Activated T-helper 1 cell treated with anti-CD3 and anti-CD28 coated beads, Interleukin-12 subunit alpha, Interleukin-12 subunit beta, Interleukin-2, Interleukin-4 antibody, amounts not matched to agents 30 ng/mL and 10 ng/mL and 1 ng/mL, durations not matched to agents 14 hours and 24 hours and 36 hours (primary cell): Measurements from ENCODE around the gene COL5A2. TPM values are rescaled to one million over a fixed set of nuclear protein-coding genes. Genes with fewer than 3 reads are reported as not detected.

Source experiments
- DNase-seq: peaks from one replicate; pipeline ENCODE4 v3.0.0; 2021; ENCODE audit warnings: low spot score
- H3K27ac Mint-ChIP-seq: one replicate; pipeline ENCODE4 v1.8.0; 2021; ENCODE audit warnings: mild to moderate bottlenecking, mixed read lengths
- H3K27me3 Mint-ChIP-seq: one replicate; pipeline ENCODE4 v1.8.0; 2022; ENCODE audit warnings: mild to moderate bottlenecking, moderate library complexity, mixed read lengths; ENCODE audit not compliant: insufficient read depth
- H3K36me3 Mint-ChIP-seq: one replicate; pipeline ENCODE4 v1.8.0; 2021; ENCODE audit warnings: low read depth, mixed read lengths
- H3K4me1 Mint-ChIP-seq: one replicate; pipeline ENCODE4 v1.8.0; 2021; ENCODE audit warnings: low read depth, mixed read lengths
- H3K4me3 Mint-ChIP-seq: one replicate; pipeline ENCODE4 v1.8.0; 2021; ENCODE audit warnings: mild to moderate bottlenecking, moderate library complexity, mixed read lengths
- H3K9me3 Mint-ChIP-seq: one replicate; pipeline ENCODE4 v1.8.0; 2021; ENCODE audit warnings: mixed read lengths
- intact Hi-C: fragments of 100-400 bp; cut with micrococcal nuclease; formaldehyde crosslinking; loops from one replicate; pipeline ENCODE4 v1.15.1; 2024
- total RNA-seq: library from RNA; stranded (reverse); gene quantifications from 2 replicates; pipeline ENCODE4 v1.2.3, GENCODE V29; 2022

Gene COL5A2
- total RNA-seq, 1 donor from 2014 or later: 0.08 TPM

- intact Hi-C loops: no loop called here
- Mint-ChIP-seq H3K4me3 (no peak overlapping the region), H3K27ac (no peak overlapping the region), H3K36me3 (no peaks in the 10 kb centered on the region), H3K4me1 (no peaks in the 10 kb centered on the region), H3K27me3 (no peaks in the 10 kb centered on the region), H3K9me3 (no peaks in the 10 kb centered on the region)
- DNase-seq: no peak
These were observed 169.0 kb downstream of the COL5A2 start for GRCh38 chr2:189010536-189010935.

GRCh38 chr2:189008555-189009262 is 170.9 kb downstream of the COL5A2 start:
- Mint-ChIP-seq H3K4me1 (no peaks in the 10 kb centered on the region), H3K27me3 (no peaks in the 10 kb centered on the region)

GRCh38 chr2:189002079-189002478 is 177.5 kb downstream of the COL5A2 start:
- Mint-ChIP-seq H3K27me3 (no peaks in the 10 kb centered on the region), H3K4me3 (no peak overlapping the region), H3K27ac (no peak overlapping the region), H3K9me3 (no peaks in the 10 kb centered on the region), H3K4me1 (no peaks in the 10 kb centered on the region), H3K36me3 (no peaks in the 10 kb centered on the region)
- DNase-seq: no peak
- intact Hi-C loops: no loop called here

More at GRCh38 chr2:189008555-189009262, 170.9 kb downstream of the COL5A2 start:
- DNase-seq: no peak
- Mint-ChIP-seq H3K36me3 (no peaks in the 10 kb centered on the region), H3K9me3 (no peaks in the 10 kb centered on the region), H3K4me3 (no peak overlapping the region), H3K27ac (no peak overlapping the region)
- intact Hi-C loops: no loop called here

GRCh38 chr2:189000221-189000620 is 179.3 kb downstream of the COL5A2 start:
- Mint-ChIP-seq H3K4me1 (no peaks in the 10 kb centered on the region), H3K36me3 (no peaks in the 10 kb centered on the region), H3K9me3 (no peaks in the 10 kb centered on the region), H3K27me3 (no peaks in the 10 kb centered on the region), H3K4me3 (no peak overlapping the region), H3K27ac (no peak overlapping the region)
- intact Hi-C loops: no loop called here
- DNase-seq: no peak

GRCh38 chr2:188997263-188997662 is 182.3 kb downstream of the COL5A2 start:
- Mint-ChIP-seq H3K9me3 (no peaks in the 10 kb centered on the region), H3K4me3 (no peak overlapping the region), H3K4me1 (no peaks in the 10 kb centered on the region), H3K36me3 (no peaks in the 10 kb centered on the region), H3K27me3 (no peaks in the 10 kb centered on the region), H3K27ac (no peak overlapping the region)
- intact Hi-C loops: no loop called here
- no peak for DNase-seq

GRCh38 chr2:188993247-188993646 is 186.3 kb downstream of the COL5A2 start:
- intact Hi-C loops: no loop called here
- Mint-ChIP-seq H3K4me1 (no peaks in the 10 kb centered on the region), H3K27ac (no peak overlapping the region), H3K36me3 (no peaks in the 10 kb centered on the region), H3K27me3 (no peaks in the 10 kb centered on the region), H3K4me3 (no peak overlapping the region), H3K9me3 (no peaks in the 10 kb centered on the region)
- DNase-seq: no peak

GRCh38 chr2:188986839-188987238 is 192.7 kb downstream of the COL5A2 start:
- Mint-ChIP-seq H3K4me3 (no peak overlapping the region), H3K9me3 (no peaks in the 10 kb centered on the region), H3K4me1 (no peaks in the 10 kb centered on the region), H3K27ac (no peak overlapping the region), H3K36me3 (no peaks in the 10 kb centered on the region), H3K27me3 (no peaks in the 10 kb centered on the region)
- no peak for DNase-seq
- intact Hi-C loops: no loop called here

- H3K4me3 Mint-ChIP-seq: no peak overlapping the region
- peaks cover 2% of the 10 kb centered on the region for H3K27me3 Mint-ChIP-seq
- H3K9me3 Mint-ChIP-seq: no peaks in the 10 kb centered on the region
- DNase-seq: no peak
- H3K27ac Mint-ChIP-seq: no peak overlapping the region
- intact Hi-C loops: loop anchor here (1.0 kb wide), 1 partner anchor 460 kb away; no protein-coding TSS in a partner anchor
- H3K4me1 Mint-ChIP-seq: peaks cover under 1% of the 10 kb centered on the region
- no peaks in the 10 kb centered on the region for H3K36me3 Mint-ChIP-seq
These were observed 194.9 kb downstream of the COL5A2 start for GRCh38 chr2:188984680-188985079.

GRCh38 chr2:188984065-188984491 is 195.5 kb downstream of the COL5A2 start:
- Mint-ChIP-seq H3K27ac (no peak overlapping the region), H3K36me3 (no peaks in the 10 kb centered on the region), H3K4me1 (peaks cover 7% of the 10 kb centered on the region), H3K27me3 (peaks cover 2% of the 10 kb centered on the region), H3K9me3 (no peaks in the 10 kb centered on the region), H3K4me3 (no peak overlapping the region)
- intact Hi-C loops: loop anchor here (1.0 kb wide), 1 partner anchor 460 kb away; no protein-coding TSS in a partner anchor
- no peak for DNase-seq

GRCh38 chr2:188983427-188984064 is 196.0 kb downstream of the COL5A2 start:
- H3K36me3 Mint-ChIP-seq: no peaks in the 10 kb centered on the region
- H3K27me3 Mint-ChIP-seq: peaks cover 2% of the 10 kb centered on the region
- intact Hi-C loops: loop anchor here (1.0 kb wide), 1 partner anchor 459 kb away; no protein-coding TSS in a partner anchor
- H3K27ac Mint-ChIP-seq: no peak overlapping the region
- H3K4me1 Mint-ChIP-seq: peaks cover 12% of the 10 kb centered on the region
- H3K4me3 Mint-ChIP-seq: no peak overlapping the region
- DNase-seq: no peak
- H3K9me3 Mint-ChIP-seq: no peaks in the 10 kb centered on the region

Other genes with a start within 250 kb of the COL5A2 start
- 0.13 TPM in 1 of 2 replicates, not detected in the other for gene COL3A1, start 205.4 kb downstream of the COL5A2 start, total RNA-seq